Heart left ventricle (tissue), 16 donors: ENCODE results near the gene CD99L2. TPM values are rescaled to one million over a fixed set of nuclear protein-coding genes. Genes with fewer than 3 reads are reported as not detected.

ENCODE experiments used
- ATAC-seq, 4 donors: fragments of 200-7000 bp; cut with Tn5 transposase; one replicate each; pipeline ENCODE4 v1.9.1; 2020 to 2022; ENCODE audit warnings: moderate library complexity in 4 of 4, mild to moderate bottlenecking in 3 of 4, moderate number of reproducible peaks in 1 of 4
- DNase-seq, 5 donors: peaks; one replicate each; pipeline ENCODE4 v3.0.0-alpha.2; 2020
- H3K27ac ChIP-seq, 12 donors: fragments of 200-600 bp; sonication (generic) in 4 of 12; one replicate each; pipeline versions ENCODE4 v1.5.0 to v1.8.0; 2016 to 2022; ENCODE audit warnings: mild to moderate bottlenecking in 2 of 12
- H3K27me3 ChIP-seq, 9 donors: fragments of 200-600 bp; sonication (generic) in 2 of 9; one replicate each; pipeline versions ENCODE4 v1.5.1 to v1.8.0; 2016 to 2022; ENCODE audit warnings: mild to moderate bottlenecking in 3 of 9
- H3K36me3 ChIP-seq, 9 donors: fragments of 200-600 bp; sonication (generic) in 2 of 9; one replicate each; pipeline versions ENCODE4 v1.5.0 to v1.8.0; 2018 to 2022; ENCODE audit warnings: mild to moderate bottlenecking in 2 of 9
- H3K4me1 ChIP-seq, 12 donors: fragments of 200-600 bp; sonication (generic) in 4 of 12; one replicate each; pipeline versions ENCODE4 v1.5.0 to v1.8.0; 2016 to 2022; ENCODE audit warnings: mild to moderate bottlenecking in 3 of 12
- H3K4me3 ChIP-seq, 12 donors: fragments of 200-600 bp; sonication (generic) in 4 of 12; one replicate each; pipeline versions ENCODE4 v1.5.0 to v1.8.0; 2017 to 2022; ENCODE audit warnings: mild to moderate bottlenecking in 9 of 12, moderate library complexity in 4 of 12
- H3K9me3 ChIP-seq, 12 donors: fragments of 200-600 bp; sonication (generic) in 4 of 12; one replicate each; pipeline versions ENCODE4 v1.5.0 to v1.8.0; 2016 to 2022; ENCODE audit warnings: mild to moderate bottlenecking in 1 of 12
- POLR2A ChIP-seq, 2 donors: fragments of 450-650 bp; IDR thresholded peaks; one replicate each; pipeline ENCODE4 v1.6.1; 2017; ENCODE audit warnings: antibody characterized with exemption in 2 of 2, mild to moderate bottlenecking in 2 of 2, moderate library complexity in 2 of 2
- WGBS, 4 donors: extraction: QIAGEN DNeasy Blood & Tissue Kit in 2 of 4; methylation state at CpG; one replicate each; pipeline versions ENCODE4 v1.1.5 to v1.1.7; 2013 to 2018; 5-methylcytosine and 5-hydroxymethylcytosine counted together
- intact Hi-C, 10 donors: fragments of 100-400 bp; cut with DNase I; formaldehyde crosslinking; loops; one replicate each; pipeline versions ENCODE4 v1.11.1 to v1.14.2; 2022
- polyA plus RNA-seq, 2 donors: library from polyadenylated mRNA; stranded (reverse); fragments of 200-250 nt; gene quantifications; one replicate each; pipeline ENCODE4 v1.2.3, GENCODE V29; 2013
- total RNA-seq, 9 donors: library from RNA; depleted of rRNA in 2 of 9; stranded (reverse); fragments of >200 nt in 2 of 9; fragmentation: NEBNext Ultra II Directional in 3 of 9; extraction: Animal tissue kit (Norgen Biotek cat#: 25700) in 3 of 9; gene quantifications; one replicate each; pipeline versions ENCODE4 v1.1.0 to v1.2.4, GENCODE V29; 2016 to 2023
- TF ChIP-seq, protein P1 (sequence below), 12 donors: fragments of 200-600 bp; sonication (generic) in 4 of 12; IDR thresholded peaks; one replicate each; pipeline versions ENCODE4 v1.5.0 to v1.8.0; 2018 to 2022; ENCODE audit warnings: antibody characterized with exemption in 12 of 12, mild to moderate bottlenecking in 5 of 12
- donor health status: ischemic (EF 13 %, LVEDD 7.1; RV severe dilation, severe dysfunction).
- donor health status: healthy with polysubstance abuse.
- donor health status: DM: no; HTN: yes; CAD: no.
- donor health status: DM: no; HTN: no; CAD: no.
- donor health status: ischemic (EF 25% LVEDD 6.9; RV normal size, moderate dysfunction).
- donor health status: ischemic (EF 25% LVEDD 5.7; RV mildly dilated, moderate dysfunction).
- donor health status: healthy.
- donor health status: DM: yes; HTN: yes; CAD: no.
- donor health status: ischemic (EF 35%, LVEDD 5.7; RV mildly dilated, moderate dysfunction).
- donor health status: nonischemic (EF 11% LVEDD 7.7; RV severe dilation, severe dysfunction).
- donor health status: DM: yes; HTN: yes; CAD: no.
- donor health status: PGD.
- donor health status: ischemic (EF 29% LVEDD 5.4; RV normal size, mild dysfunction).
- donor health status: nonischemic (EF 23%, LVEDD 6.1; RV moderate dilation, normal function).

The CD99L2 gene
- total and polyA plus RNA-seq, 11 donors: 51.9 to 115 (median 82.1) TPM

DNA sequence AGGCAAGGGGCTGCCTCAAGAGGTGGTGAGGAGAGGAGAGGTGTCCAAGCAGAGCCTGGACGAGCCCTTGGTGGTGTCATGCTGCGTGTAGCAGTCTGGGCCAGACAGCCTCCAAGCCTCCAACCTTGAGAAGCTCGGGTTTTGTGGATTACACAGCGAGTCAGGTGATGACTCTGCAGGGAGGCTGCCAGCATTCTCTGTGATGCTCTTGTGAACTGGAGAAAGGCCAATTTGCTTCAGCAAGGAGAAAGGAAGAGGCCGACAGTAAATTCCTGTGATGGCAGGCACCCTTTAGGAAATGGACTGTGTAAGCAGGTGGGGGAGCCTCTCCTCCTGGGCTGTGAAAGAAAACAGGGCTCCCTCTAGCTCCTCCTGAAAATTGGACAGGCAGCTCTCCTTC is 36.0 kb upstream of the CD99L2 start:
- Histone ChIP-seq H3K27me3 (no peaks in the 10 kb centered on the region), H3K36me3 (no peaks in the 10 kb centered on the region), H3K4me3 (no peak overlapping the region), H3K9me3 (no peaks in the 10 kb centered on the region), H3K27ac (no peak overlapping the region), H3K4me1 (no peaks in the 10 kb centered on the region)
- 9 to 45% (median 20%) methylated on average over 4 to 5 of the region's 5 CpGs for WGBS, 4 donors
- intact Hi-C loops: no loop called here
- ATAC-seq (peak in 1 of 4 donors; percentile 31), DNase-seq (no peak)
- TF ChIP-seq POLR2A (IDR thresholded peaks at IDR 0.05): no peak
- TF ChIP-seq, protein P1, sequence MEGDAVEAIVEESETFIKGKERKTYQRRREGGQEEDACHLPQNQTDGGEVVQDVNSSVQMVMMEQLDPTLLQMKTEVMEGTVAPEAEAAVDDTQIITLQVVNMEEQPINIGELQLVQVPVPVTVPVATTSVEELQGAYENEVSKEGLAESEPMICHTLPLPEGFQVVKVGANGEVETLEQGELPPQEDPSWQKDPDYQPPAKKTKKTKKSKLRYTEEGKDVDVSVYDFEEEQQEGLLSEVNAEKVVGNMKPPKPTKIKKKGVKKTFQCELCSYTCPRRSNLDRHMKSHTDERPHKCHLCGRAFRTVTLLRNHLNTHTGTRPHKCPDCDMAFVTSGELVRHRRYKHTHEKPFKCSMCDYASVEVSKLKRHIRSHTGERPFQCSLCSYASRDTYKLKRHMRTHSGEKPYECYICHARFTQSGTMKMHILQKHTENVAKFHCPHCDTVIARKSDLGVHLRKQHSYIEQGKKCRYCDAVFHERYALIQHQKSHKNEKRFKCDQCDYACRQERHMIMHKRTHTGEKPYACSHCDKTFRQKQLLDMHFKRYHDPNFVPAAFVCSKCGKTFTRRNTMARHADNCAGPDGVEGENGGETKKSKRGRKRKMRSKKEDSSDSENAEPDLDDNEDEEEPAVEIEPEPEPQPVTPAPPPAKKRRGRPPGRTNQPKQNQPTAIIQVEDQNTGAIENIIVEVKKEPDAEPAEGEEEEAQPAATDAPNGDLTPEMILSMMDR (IDR thresholded peaks at IDR 0.05): no peak

DNA sequence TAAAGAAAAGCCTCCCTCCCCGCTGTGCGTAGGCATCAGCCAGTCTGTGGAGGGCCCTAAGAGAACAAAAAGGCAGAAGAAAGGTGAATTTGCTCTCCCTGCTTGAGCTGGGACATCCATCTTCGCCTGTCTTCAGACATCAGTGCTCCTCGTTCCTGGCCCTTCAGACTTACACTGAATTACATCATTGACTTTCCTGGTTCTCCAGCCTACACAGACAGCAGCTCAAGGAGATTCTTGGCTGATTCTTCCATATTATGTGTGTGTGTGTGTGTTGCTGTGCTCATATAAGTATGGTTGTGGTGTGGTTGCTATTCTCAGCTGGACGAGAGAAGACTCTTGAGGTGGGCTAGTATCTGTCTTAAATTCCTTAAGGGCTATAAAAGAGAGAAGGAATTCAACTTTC is 35.5 kb upstream of the CD99L2 start:
- no peak for ATAC-seq
- H3K36me3 ChIP-seq: no peaks in the 10 kb centered on the region

DNA sequence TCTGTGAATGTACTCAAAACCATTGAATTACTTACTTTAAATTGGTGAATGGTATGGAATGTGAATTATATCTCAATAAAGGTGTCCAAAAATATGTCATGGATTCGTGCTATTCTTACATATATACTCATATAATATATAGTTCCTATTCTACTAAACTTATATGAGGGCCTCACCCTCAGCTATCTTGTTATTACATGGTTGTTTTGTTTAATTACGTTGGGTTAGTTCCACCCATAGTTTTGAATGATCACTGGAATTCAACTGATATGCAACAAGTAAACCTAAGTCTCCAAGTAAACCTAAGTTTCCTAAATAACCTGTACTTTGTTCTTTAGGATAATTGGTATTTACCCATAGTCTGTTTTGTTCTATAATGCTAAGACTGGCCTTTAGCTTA is 30.6 kb upstream of the CD99L2 start:
- H3K4me1 ChIP-seq: no peaks in the 10 kb centered on the region
- DNase-seq: no peak
- no peak overlapping the region for H3K4me3 ChIP-seq
- no peaks in the 10 kb centered on the region for H3K36me3 ChIP-seq
- H3K27ac ChIP-seq: no peak overlapping the region
- intact Hi-C loops: no loop called here
- no peak for ATAC-seq
- H3K9me3 ChIP-seq: no peaks in the 10 kb centered on the region
- WGBS, 4 donors: 62 to 82% (median 71%) methylated on average over 2 of the region's 2 CpGs
- TF ChIP-seq, protein P1 (IDR thresholded peaks at IDR 0.05): no peak
- no peak for TF ChIP-seq POLR2A (IDR thresholded peaks at IDR 0.05)
- peaks cover 0 to under 1% (median 0%) of the 10 kb centered on the region in 9 donors for H3K27me3 ChIP-seq

More for the DNA sequence above, 35.5 kb upstream of the CD99L2 start:
- H3K4me3 ChIP-seq: no peak overlapping the region
- H3K9me3 ChIP-seq: no peaks in the 10 kb centered on the region
- H3K27me3 ChIP-seq: no peaks in the 10 kb centered on the region
- WGBS, 4 donors: 64 to 86% (median 70%) methylated on average over 5 of the region's 5 CpGs
- TF ChIP-seq, protein P1 (IDR thresholded peaks at IDR 0.05): no peak
- TF ChIP-seq POLR2A (IDR thresholded peaks at IDR 0.05): no peak
- H3K4me1 ChIP-seq: no peaks in the 10 kb centered on the region
- no peak for DNase-seq
- intact Hi-C loops: no loop called here
- H3K27ac ChIP-seq: no peak overlapping the region

DNA sequence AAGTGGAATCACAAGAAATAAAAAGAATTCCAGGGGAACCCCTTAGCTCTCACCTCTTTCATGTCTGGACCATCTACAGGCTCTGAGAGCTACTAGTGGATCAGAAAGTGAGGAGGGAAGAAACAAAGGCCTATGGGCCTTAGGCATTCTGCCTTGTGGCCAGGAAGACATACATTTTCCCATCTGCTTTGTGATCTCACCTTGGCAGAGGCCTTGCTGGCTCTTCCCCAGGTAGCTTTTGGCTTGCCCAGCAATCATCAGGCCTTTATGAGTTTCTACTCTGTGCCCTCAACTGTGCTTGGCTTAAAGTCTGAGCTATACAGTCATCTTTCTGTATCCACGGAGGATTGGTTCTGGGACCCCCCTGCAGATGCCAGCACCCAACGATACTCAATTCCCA is 28.3 kb upstream of the CD99L2 start:
- intact Hi-C loops: no loop called here
- H3K9me3 ChIP-seq: peaks cover 0 to 4% (median 0%) of the 10 kb centered on the region in 12 donors
- no peaks in the 10 kb centered on the region for H3K4me1 ChIP-seq
- 72 to 100% (median 96%) methylated on average over 2 of the region's 2 CpGs for WGBS, 4 donors
- no peak overlapping the region for H3K4me3 ChIP-seq
- peaks cover 0 to 5% (median 0%) of the 10 kb centered on the region in 9 donors for H3K27me3 ChIP-seq
- no peak for TF ChIP-seq POLR2A (IDR thresholded peaks at IDR 0.05)
- TF ChIP-seq, protein P1 (IDR thresholded peaks at IDR 0.05): no peak
- no peak overlapping the region for H3K27ac ChIP-seq
- H3K36me3 ChIP-seq: no peaks in the 10 kb centered on the region
- DNase-seq (no peak), ATAC-seq (no peak)
